Peyer's patch (tissue), 4 donors: ENCODE measurements around the gene ANKRD28. TPM values are rescaled to one million over a fixed set of nuclear protein-coding genes. Genes with fewer than 3 reads are reported as not detected.
"Not testable (repeated sequence)": the region's sequence is repeated elsewhere in the genome, so short reads cannot be mapped to it uniquely, and the experiment has no call there.

ENCODE experiments used
- DNase-seq, 3 donors: peaks; one replicate each; pipeline ENCODE4 v3.0.0-alpha.2; 2017 to 2019
- H3K27ac ChIP-seq, 4 donors: fragments of 200-600 bp; sonication (generic); one replicate each; pipeline ENCODE4 v1.5.1; 2016 to 2019
- H3K27me3 ChIP-seq, 2 donors: fragments of 200-600 bp; sonication (generic); one replicate each; pipeline ENCODE4 v1.5.1; 2019
- H3K36me3 ChIP-seq, 3 donors: fragments of 200-600 bp; sonication (generic); one replicate each; pipeline ENCODE4 v1.5.1; 2016 to 2019
- H3K4me1 ChIP-seq, 4 donors: fragments of 200-600 bp; sonication (generic); one replicate each; pipeline ENCODE4 v1.5.1; 2016 to 2019
- H3K4me3 ChIP-seq, 4 donors: fragments of 200-600 bp; sonication (generic); 1 replicate in 3 of 4; 2 replicates in 1 of 4; pipeline ENCODE4 v1.5.1; 2016 to 2019; ENCODE audit warnings: mild to moderate bottlenecking in 1 of 4
- H3K9me3 ChIP-seq, 4 donors: fragments of 200-600 bp; sonication (generic); one replicate each; pipeline ENCODE4 v1.5.1; 2016 to 2019; ENCODE audit warnings: mild to moderate bottlenecking in 1 of 4
- POLR2A ChIP-seq, 2 donors: fragments of 450-650 bp; IDR thresholded peaks; one replicate each; pipeline ENCODE4 v1.5.1; 2017; ENCODE audit warnings: antibody characterized with exemption in 2 of 2, mild to moderate bottlenecking in 2 of 2, moderate library complexity in 2 of 2
- total RNA-seq, 4 donors: library from RNA; depleted of rRNA; stranded (reverse); fragments of >200 nt; gene quantifications; one replicate each; pipeline ENCODE4 v1.1.0, GENCODE V29; 2016
- TF ChIP-seq, protein P1 (sequence below), 6 experiments: fragments of 450-650 bp in 4 of 6; fragments of 200-600 bp in 2 of 6; sonication (generic) in 1 of 6; IDR thresholded peaks; one replicate each; pipeline ENCODE4 v1.5.1; 2017 to 2019; ENCODE audit warnings: antibody characterized with exemption in 6 of 6, mild to moderate bottlenecking in 3 of 6, moderate library complexity in 1 of 6

The ANKRD28 gene
- total RNA-seq, 4 donors from 2014 or later: 45.4 to 83.3 (median 46.4) TPM

DNA sequence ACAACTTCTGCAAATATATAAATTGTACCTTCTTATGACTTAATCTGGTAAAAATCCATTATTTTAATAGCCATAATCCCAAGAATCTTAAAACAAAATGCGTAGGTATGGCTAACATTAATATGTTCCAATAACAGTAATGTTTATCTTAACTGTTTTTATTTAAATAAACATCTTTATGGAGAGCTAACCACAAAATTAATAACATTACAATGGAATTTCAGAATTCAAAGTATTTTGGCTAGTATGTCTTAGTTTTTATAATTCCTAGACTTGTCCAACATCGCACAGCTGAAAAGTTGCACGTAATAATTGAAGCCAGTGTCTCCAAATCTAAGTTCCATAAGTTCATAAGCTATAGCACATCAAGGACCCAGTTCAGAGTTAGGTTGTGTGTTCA is 47.6 kb downstream of the ANKRD28 start:
- H3K4me1 ChIP-seq: no peaks in the 10 kb centered on the region
- H3K27me3 ChIP-seq: no peaks in the 10 kb centered on the region
- H3K9me3 ChIP-seq: no peaks in the 10 kb centered on the region
- no peak overlapping the region for H3K27ac ChIP-seq
- TF ChIP-seq, protein P1, sequence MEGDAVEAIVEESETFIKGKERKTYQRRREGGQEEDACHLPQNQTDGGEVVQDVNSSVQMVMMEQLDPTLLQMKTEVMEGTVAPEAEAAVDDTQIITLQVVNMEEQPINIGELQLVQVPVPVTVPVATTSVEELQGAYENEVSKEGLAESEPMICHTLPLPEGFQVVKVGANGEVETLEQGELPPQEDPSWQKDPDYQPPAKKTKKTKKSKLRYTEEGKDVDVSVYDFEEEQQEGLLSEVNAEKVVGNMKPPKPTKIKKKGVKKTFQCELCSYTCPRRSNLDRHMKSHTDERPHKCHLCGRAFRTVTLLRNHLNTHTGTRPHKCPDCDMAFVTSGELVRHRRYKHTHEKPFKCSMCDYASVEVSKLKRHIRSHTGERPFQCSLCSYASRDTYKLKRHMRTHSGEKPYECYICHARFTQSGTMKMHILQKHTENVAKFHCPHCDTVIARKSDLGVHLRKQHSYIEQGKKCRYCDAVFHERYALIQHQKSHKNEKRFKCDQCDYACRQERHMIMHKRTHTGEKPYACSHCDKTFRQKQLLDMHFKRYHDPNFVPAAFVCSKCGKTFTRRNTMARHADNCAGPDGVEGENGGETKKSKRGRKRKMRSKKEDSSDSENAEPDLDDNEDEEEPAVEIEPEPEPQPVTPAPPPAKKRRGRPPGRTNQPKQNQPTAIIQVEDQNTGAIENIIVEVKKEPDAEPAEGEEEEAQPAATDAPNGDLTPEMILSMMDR (IDR thresholded peaks at IDR 0.05): no peak
- no peak for TF ChIP-seq POLR2A (IDR thresholded peaks at IDR 0.05)
- peaks cover 0 to 22% (median 0%) of the 10 kb centered on the region in 3 donors for H3K36me3 ChIP-seq
- no peak for DNase-seq
- H3K4me3 ChIP-seq: no peak overlapping the region

DNA sequence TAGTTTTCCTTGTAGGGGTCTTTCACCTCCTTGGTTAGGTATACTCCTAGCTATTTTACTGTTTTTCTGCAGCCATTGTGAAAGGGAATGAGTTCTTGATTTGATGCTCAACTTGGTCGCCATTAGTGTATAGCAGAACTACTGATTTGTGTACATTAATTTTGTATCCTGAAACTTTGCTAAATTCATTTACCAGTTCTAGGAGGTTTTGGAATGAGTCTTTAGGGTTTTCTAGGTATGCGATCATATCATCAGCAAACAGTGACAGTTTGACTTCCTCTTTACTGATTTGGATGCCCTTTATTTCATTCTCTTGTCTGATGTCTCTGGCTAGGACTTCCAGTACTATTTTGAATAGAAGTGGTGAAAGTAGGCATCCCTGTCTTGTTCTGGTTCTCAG is 51.9 kb downstream of the ANKRD28 start:
- not testable (repeated sequence) for H3K27ac ChIP-seq, H3K4me3 ChIP-seq, H3K9me3 ChIP-seq, H3K27me3 ChIP-seq, DNase-seq, H3K4me1 ChIP-seq
- peaks cover 0 to 15% (median 0%) of the 10 kb centered on the region in 3 donors for H3K36me3 ChIP-seq

DNA sequence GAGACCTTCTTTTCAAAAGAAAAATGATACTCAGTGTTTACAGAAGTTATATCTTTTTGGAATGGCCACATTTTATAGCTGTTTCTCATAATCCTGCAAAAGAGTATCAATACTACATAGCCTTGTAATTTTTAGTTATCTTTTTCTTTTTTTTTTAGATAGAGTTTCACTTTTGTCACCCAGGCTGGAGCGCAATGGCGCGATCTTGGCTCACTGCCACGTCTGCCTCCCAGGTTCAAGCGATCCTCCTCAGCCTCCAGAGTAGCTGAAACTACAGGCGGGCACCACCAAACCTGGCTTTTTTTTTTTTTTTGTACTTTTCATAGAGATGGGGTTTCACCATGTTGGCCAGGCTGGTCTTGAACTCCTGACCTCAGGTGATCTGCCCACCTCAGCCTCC is 53.6 kb downstream of the ANKRD28 start:
- TF ChIP-seq, protein P1 (IDR thresholded peaks at IDR 0.05): no peak
- no peak for TF ChIP-seq POLR2A (IDR thresholded peaks at IDR 0.05)
- Histone ChIP-seq H3K4me1 (no peaks in the 10 kb centered on the region), H3K36me3 (no peaks in the 10 kb centered on the region), H3K27ac (no peak overlapping the region), H3K27me3 (no peaks in the 10 kb centered on the region), H3K9me3 (peaks cover 0 to under 1% (median 0%) of the 10 kb centered on the region in 4 donors), H3K4me3 (no peak overlapping the region)
- no peak for DNase-seq

DNA sequence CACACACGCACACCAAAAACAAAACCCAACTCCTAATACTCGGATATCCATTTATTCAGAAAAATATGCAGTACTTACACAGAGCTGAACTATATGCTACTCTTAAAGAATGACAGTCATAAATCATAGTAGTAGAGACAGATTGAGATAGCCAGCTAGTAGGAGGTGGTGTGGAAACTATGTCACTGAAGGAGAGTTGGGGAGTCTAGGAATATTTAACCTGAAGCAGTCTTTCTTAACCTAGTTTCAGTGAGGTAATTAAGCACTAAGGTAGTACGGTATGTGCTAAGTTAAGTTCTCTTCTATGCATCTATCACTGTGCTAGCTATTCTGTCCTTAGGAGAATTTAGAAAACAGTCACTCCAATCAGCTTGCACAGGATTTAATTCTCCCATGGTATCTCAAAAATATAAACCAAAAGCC is 54.2 kb downstream of the ANKRD28 start:
- no peak for DNase-seq
- Histone ChIP-seq H3K4me1 (no peaks in the 10 kb centered on the region), H3K27me3 (no peaks in the 10 kb centered on the region), H3K4me3 (no peak overlapping the region), H3K9me3 (peaks cover 0 to 6% (median 0%) of the 10 kb centered on the region in 4 donors), H3K36me3 (no peaks in the 10 kb centered on the region), H3K27ac (no peak overlapping the region)
- no peak for TF ChIP-seq POLR2A (IDR thresholded peaks at IDR 0.05)
- TF ChIP-seq, protein P1 (IDR thresholded peaks at IDR 0.05): no peak

DNA sequence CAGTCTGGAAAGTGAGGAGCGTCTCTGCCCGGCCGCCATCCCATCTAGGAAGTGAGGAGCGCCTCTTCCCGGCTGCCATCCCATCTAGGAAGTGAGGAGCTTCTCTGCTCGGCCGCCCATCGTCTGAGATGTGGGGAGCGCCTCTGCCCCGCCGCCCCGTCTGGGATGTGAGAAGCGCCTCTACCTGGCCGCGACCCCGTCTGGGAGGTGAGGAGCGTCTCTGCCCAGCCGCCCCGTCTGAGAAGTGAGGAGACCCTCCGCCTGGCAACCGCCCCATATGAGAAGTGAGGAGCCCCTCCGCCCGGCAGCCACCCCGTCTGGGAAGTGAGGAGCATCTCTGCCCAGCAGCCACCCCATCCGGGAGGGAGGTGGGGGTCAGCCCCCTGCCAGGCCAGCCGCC is 55.5 kb downstream of the ANKRD28 start:
- H3K4me1 ChIP-seq, H3K36me3 ChIP-seq, H3K27ac ChIP-seq, H3K27me3 ChIP-seq, H3K4me3 ChIP-seq, DNase-seq: not testable (repeated sequence)
- H3K9me3 ChIP-seq: peaks cover 0 to 11% (median 0%) of the 10 kb centered on the region in 4 donors

DNA sequence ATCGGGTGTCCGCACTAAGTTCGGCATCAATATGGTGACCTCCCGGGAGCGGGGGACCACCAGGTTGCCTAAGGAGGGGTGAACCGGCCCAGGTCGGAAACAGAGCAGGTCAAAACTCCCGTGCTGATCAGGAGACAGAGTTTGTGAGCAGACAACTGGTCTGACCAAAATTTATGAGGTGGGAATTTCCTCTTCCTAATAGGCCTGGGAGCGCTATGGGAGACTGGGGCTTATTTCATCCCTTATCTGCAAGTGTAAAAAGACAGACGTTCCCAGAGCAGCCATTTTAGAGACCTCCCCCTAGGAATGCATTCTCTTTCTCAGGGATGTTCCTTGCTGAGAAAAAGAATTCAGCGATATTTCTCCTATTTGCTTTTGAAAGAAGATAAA is 59.2 kb downstream of the ANKRD28 start:
- not testable (repeated sequence) for H3K4me3 ChIP-seq, DNase-seq, H3K4me1 ChIP-seq, H3K27ac ChIP-seq, H3K27me3 ChIP-seq
- H3K36me3 ChIP-seq: peaks cover 0 to 15% (median 0%) of the 10 kb centered on the region in 3 donors
- H3K9me3 ChIP-seq: peaks cover 0 to 11% (median 0%) of the 10 kb centered on the region in 4 donors

DNA sequence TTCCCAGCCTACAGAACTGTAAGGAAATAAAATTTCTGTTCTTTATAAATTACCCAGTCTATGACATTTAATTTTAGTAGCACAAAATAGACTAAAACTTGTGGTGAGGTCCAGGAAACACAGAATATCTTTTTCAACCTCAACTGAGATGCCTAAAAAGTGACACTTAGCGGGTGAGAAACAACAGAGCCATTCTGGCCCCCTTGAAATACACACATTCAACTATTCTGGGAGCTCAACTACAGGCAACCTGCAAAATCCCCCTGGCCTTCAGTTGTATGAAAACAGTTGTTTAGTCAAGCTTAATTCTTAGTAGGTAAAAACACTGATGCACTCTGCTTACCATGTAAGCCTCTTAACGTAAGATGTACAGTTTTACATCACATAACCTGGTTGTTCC is 66.8 kb downstream of the ANKRD28 start:
- Histone ChIP-seq H3K36me3 (peaks cover 0 to 43% (median 0%) of the 10 kb centered on the region in 3 donors), H3K4me1 (no peaks in the 10 kb centered on the region), H3K4me3 (no peak overlapping the region), H3K27me3 (no peaks in the 10 kb centered on the region), H3K27ac (no peak overlapping the region), H3K9me3 (no peaks in the 10 kb centered on the region)
- no peak for DNase-seq
- TF ChIP-seq, protein P1 (IDR thresholded peaks at IDR 0.05): no peak
- no peak for TF ChIP-seq POLR2A (IDR thresholded peaks at IDR 0.05)
